ENCODE results near the gene PDE8B. TPM values are rescaled to one million over a fixed set of nuclear protein-coding genes. Genes with fewer than 3 reads are reported as not detected.

Gene PDE8B
- total RNA-seq, 1 experiment from 2014 or later = 1.8 TPM

DNA sequence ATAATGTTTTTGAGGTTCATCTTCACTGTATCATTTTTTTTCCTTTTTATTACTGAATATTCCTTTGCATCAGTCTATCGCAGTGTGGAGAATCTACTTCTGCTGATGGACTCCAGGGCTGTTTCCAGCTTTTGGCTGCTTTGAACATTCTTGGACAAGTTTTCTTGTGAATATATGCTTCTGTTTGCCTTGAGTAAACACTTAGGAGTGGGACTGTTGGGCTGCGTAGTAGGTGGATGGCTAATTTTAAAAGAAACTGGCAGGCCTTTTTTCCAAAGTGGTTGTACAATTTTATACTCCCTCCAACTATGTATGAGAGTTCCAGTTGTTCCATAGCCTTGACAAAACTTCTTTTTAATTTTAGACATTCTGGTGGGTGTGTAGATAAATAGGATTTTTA lies 179.3 kb downstream of the PDE8B start:
- BruUV-seq (replicated peaks) = no TSS peak
- no peaks in the 10 kb centered on the region for H3K36me3 ChIP-seq (ENCODE audit: low read depth)
- no peaks in the 10 kb centered on the region for H3K79me2 ChIP-seq (ENCODE audit: low read depth)
- H3K9me3 ChIP-seq (ENCODE audit: insufficient read depth, low read depth) = no peaks in the 10 kb centered on the region
- DNase-seq = no peak
- no peak overlapping the region for H2AFZ ChIP-seq
- no peaks in the 10 kb centered on the region for H4K20me1 ChIP-seq (ENCODE audit: insufficient read depth)
- no peak overlapping the region for H3K27ac ChIP-seq
- CTCF ChIA-PET = no interaction called here
- no peaks in the 10 kb centered on the region for H3K9me2 ChIP-seq (ENCODE audit: insufficient read depth)
- TF ChIP-seq, protein P1, sequence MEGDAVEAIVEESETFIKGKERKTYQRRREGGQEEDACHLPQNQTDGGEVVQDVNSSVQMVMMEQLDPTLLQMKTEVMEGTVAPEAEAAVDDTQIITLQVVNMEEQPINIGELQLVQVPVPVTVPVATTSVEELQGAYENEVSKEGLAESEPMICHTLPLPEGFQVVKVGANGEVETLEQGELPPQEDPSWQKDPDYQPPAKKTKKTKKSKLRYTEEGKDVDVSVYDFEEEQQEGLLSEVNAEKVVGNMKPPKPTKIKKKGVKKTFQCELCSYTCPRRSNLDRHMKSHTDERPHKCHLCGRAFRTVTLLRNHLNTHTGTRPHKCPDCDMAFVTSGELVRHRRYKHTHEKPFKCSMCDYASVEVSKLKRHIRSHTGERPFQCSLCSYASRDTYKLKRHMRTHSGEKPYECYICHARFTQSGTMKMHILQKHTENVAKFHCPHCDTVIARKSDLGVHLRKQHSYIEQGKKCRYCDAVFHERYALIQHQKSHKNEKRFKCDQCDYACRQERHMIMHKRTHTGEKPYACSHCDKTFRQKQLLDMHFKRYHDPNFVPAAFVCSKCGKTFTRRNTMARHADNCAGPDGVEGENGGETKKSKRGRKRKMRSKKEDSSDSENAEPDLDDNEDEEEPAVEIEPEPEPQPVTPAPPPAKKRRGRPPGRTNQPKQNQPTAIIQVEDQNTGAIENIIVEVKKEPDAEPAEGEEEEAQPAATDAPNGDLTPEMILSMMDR (conservative IDR thresholded peaks at IDR 0.05) = no peak
- TF ChIP-seq EZH2 (IDR thresholded peaks at IDR 0.05; ENCODE audit: low read depth) = no peak
- no peaks in the 10 kb centered on the region for H3F3A ChIP-seq (ENCODE audit: insufficient read depth, low read depth)
- H3K4me1 ChIP-seq (replicated peaks; ENCODE audit: insufficient read depth) = no peaks in the 10 kb centered on the region
- no peak overlapping the region for H3K4me2 ChIP-seq
- intact Hi-C loops (cut with micrococcal nuclease; ENCODE audit: unreplicated experiment) = no loop called here
- POLR2A ChIA-PET (ENCODE audit: unreplicated experiment) = no interaction called here
- peaks cover 7% of the 10 kb centered on the region; the same call in 1 of the 2 replicates for H3K27me3 ChIP-seq (ENCODE audit: insufficient read depth, low read depth)
- no peak overlapping the region for H3K4me3 ChIP-seq

DNA sequence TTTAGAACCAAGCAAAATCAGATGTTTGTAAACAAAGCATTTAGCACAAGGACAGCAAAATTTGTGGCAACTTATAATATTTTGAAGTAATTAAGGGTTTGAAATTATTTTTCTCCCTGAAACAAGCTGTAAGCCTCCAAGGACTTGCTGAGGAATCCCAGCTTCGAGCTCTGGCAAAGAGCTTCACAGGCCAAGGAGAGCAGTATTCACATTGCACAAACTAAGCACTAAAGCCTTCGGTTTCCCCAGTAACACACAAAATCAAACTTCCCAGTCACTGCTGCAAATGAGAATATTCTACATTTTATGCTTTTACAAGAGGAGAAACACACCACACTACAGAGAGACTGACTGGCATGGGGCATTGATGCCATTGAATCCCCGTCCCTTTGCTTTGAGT lies 179.7 kb downstream of the PDE8B start:
- peaks cover 7% of the 10 kb centered on the region; the same call in 1 of the 2 replicates for H3K27me3 ChIP-seq (ENCODE audit: insufficient read depth, low read depth)
- no peaks in the 10 kb centered on the region for H3K4me1 ChIP-seq (replicated peaks; ENCODE audit: insufficient read depth)
- H3K9me2 ChIP-seq (ENCODE audit: insufficient read depth) = no peaks in the 10 kb centered on the region
- H3K4me2 ChIP-seq = no peak overlapping the region
- H4K20me1 ChIP-seq (ENCODE audit: insufficient read depth) = no peaks in the 10 kb centered on the region
- BruUV-seq (replicated peaks) = no TSS peak
- DNase-seq = no peak
- no peaks in the 10 kb centered on the region for H3K36me3 ChIP-seq (ENCODE audit: low read depth)
- H3K79me2 ChIP-seq (ENCODE audit: low read depth) = no peaks in the 10 kb centered on the region
- no peaks in the 10 kb centered on the region for H3K9me3 ChIP-seq (ENCODE audit: insufficient read depth, low read depth)
- TF ChIP-seq, protein P1 (conservative IDR thresholded peaks at IDR 0.05) = no peak
- no peak for TF ChIP-seq EZH2 (IDR thresholded peaks at IDR 0.05; ENCODE audit: low read depth)
- no peak overlapping the region for H3K27ac ChIP-seq
- no peak overlapping the region for H2AFZ ChIP-seq
- H3F3A ChIP-seq (ENCODE audit: insufficient read depth, low read depth) = no peaks in the 10 kb centered on the region
- no peak overlapping the region for H3K4me3 ChIP-seq
- CTCF ChIA-PET = no interaction called here
- intact Hi-C loops (cut with micrococcal nuclease; ENCODE audit: unreplicated experiment) = no loop called here
- POLR2A ChIA-PET (ENCODE audit: unreplicated experiment) = no interaction called here

DNA sequence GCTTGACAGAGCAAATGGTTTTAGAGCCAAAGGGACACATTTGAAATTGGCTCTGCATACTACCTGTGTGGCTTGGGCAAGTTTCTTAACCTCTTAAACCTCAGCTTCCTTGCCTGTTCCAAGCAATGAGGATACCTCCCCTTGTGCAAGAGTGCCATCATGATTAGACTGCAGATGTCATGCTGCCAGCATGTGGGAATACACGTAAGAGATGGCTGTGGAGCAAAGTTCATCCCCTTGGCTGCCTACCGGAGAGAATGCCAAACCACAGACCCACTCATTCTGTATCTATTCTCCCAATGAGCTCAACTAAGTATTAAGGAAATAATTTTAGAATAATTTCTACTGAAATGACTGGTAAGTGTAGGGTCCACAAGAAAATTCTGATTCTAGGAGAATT lies 180.3 kb downstream of the PDE8B start:
- no peak for DNase-seq
- POLR2A ChIA-PET (ENCODE audit: unreplicated experiment) = no interaction called here

More for the DNA sequence above, 180.3 kb downstream of the PDE8B start:
- no peaks in the 10 kb centered on the region for H3K36me3 ChIP-seq (ENCODE audit: low read depth)
- TF ChIP-seq, protein P1 (conservative IDR thresholded peaks at IDR 0.05) = no peak
- TF ChIP-seq EZH2 (IDR thresholded peaks at IDR 0.05; ENCODE audit: low read depth) = no peak
- H3K27me3 ChIP-seq (ENCODE audit: insufficient read depth, low read depth) = peaks cover 7% of the 10 kb centered on the region; the same call in 1 of the 2 replicates
- H3K4me2 ChIP-seq = no peak overlapping the region
- H3K4me3 ChIP-seq = no peak overlapping the region
- no peaks in the 10 kb centered on the region for H3K79me2 ChIP-seq (ENCODE audit: low read depth)
- CTCF ChIA-PET = no interaction called here
- H3K9me3 ChIP-seq (ENCODE audit: insufficient read depth, low read depth) = no peaks in the 10 kb centered on the region
- no peaks in the 10 kb centered on the region for H3F3A ChIP-seq (ENCODE audit: insufficient read depth, low read depth)
- H2AFZ ChIP-seq = no peak overlapping the region
- intact Hi-C loops (cut with micrococcal nuclease; ENCODE audit: unreplicated experiment) = no loop called here
- no peak overlapping the region for H3K27ac ChIP-seq
- H3K9me2 ChIP-seq (ENCODE audit: insufficient read depth) = no peaks in the 10 kb centered on the region
- H3K4me1 ChIP-seq (replicated peaks; ENCODE audit: insufficient read depth) = no peaks in the 10 kb centered on the region
- no TSS peak for BruUV-seq (replicated peaks)
- H4K20me1 ChIP-seq (ENCODE audit: insufficient read depth) = no peaks in the 10 kb centered on the region
